Mucosa of descending colon (tissue), 3 donors: ENCODE results near the gene KCNMB4. TPM values are rescaled to one million over a fixed set of nuclear protein-coding genes. Genes with fewer than 3 reads are reported as not detected.

Source experiments
- ATAC-seq: fragments of 200-7000 bp; cut with Tn5 transposase; one replicate; pipeline ENCODE4 v1.9.1; 2020; ENCODE audit warnings: mild to moderate bottlenecking, moderate library complexity
- DNase-seq, 3 donors: peaks; one replicate each; pipeline ENCODE4 v3.0.0-alpha.2; 2020
- H3K36me3 ChIP-seq: fragments of 200-600 bp; one replicate; pipeline ENCODE4 v1.8.0; 2021; ENCODE audit warnings: low read depth, mild to moderate bottlenecking
- H3K4me1 ChIP-seq: fragments of 200-600 bp; one replicate; pipeline ENCODE4 v1.8.0; 2021; ENCODE audit warnings: low read depth, mild to moderate bottlenecking
- H3K4me3 ChIP-seq: fragments of 200-600 bp; one replicate; pipeline ENCODE4 v1.8.0; 2021; ENCODE audit warnings: mild to moderate bottlenecking
- H3K9me3 ChIP-seq: fragments of 200-600 bp; one replicate; pipeline ENCODE4 v1.8.0; 2021; ENCODE audit warnings: mild to moderate bottlenecking
- intact Hi-C, 2 donors: fragments of 100-400 bp; cut with DNase I in 1 of 2; cut with micrococcal nuclease in 1 of 2; formaldehyde crosslinking; loops; one replicate each; pipeline versions ENCODE4 v1.11.0 to v1.11.1; 2022; cut with DNase I, micrococcal nuclease
- total RNA-seq, 3 donors: library from RNA; stranded (reverse); fragmentation: NEBNext Ultra II Directional in 2 of 3; extraction: Animal tissue kit (Norgen Biotek cat#: 25700) in 2 of 3; gene quantifications; one replicate each; pipeline versions ENCODE4 v1.2.1 to v1.2.4, GENCODE V29; 2021 to 2023
- TF ChIP-seq, protein P1 (sequence below): fragments of 200-600 bp; IDR thresholded peaks from one replicate; pipeline ENCODE4 v1.8.0; 2022; ENCODE audit warnings: antibody characterized with exemption, mild to moderate bottlenecking
- donor health status: DM: no; HTN: no; CAD: no; lungs with moderate emphysema.
- donor health status: DM: no; HTN: no; CAD: no.
- donor health status: DM: no; HTN: yes; CAD: no.

Gene KCNMB4
- total RNA-seq, 3 donors from 2014 or later: 0.52 to 7.4 (median 1.0) TPM

GRCh38 chr12:70353780-70354660 is 12.1 kb upstream of the KCNMB4 start:
- Histone ChIP-seq H3K9me3 (no peaks in the 10 kb centered on the region), H3K4me1 (no peaks in the 10 kb centered on the region), H3K36me3 (no peaks in the 10 kb centered on the region), H3K4me3 (no peak overlapping the region)
- intact Hi-C loops: no loop called here
- DNase-seq (no peak), ATAC-seq (no peak)
- TF ChIP-seq, protein P1, sequence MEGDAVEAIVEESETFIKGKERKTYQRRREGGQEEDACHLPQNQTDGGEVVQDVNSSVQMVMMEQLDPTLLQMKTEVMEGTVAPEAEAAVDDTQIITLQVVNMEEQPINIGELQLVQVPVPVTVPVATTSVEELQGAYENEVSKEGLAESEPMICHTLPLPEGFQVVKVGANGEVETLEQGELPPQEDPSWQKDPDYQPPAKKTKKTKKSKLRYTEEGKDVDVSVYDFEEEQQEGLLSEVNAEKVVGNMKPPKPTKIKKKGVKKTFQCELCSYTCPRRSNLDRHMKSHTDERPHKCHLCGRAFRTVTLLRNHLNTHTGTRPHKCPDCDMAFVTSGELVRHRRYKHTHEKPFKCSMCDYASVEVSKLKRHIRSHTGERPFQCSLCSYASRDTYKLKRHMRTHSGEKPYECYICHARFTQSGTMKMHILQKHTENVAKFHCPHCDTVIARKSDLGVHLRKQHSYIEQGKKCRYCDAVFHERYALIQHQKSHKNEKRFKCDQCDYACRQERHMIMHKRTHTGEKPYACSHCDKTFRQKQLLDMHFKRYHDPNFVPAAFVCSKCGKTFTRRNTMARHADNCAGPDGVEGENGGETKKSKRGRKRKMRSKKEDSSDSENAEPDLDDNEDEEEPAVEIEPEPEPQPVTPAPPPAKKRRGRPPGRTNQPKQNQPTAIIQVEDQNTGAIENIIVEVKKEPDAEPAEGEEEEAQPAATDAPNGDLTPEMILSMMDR: no peak

DNA sequence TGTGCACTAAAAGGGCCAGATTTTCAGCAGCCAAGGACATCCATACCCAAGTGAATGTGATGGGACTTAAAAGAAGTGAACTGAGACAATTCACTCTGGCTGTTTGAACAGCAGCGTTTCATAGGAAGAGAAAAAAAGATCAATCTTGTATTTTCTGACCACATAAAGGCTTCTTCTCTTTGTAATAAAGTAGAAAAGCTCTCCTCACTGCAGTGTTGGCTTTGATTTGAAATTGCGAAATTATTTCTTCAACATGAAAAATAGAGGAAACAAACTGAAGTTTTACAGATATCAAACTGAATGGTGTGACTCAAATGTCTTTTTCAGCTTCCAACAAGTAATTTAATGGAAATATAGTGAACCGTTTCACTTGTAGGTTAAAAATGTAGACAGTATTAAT is 11.3 kb upstream of the KCNMB4 start:
- intact Hi-C loops: no loop called here
- Histone ChIP-seq H3K9me3 (no peaks in the 10 kb centered on the region), H3K36me3 (no peaks in the 10 kb centered on the region), H3K4me3 (no peak overlapping the region), H3K4me1 (no peaks in the 10 kb centered on the region)
- DNase-seq (no peak), ATAC-seq (no peak)
- TF ChIP-seq, protein P1: no peak

GRCh38 chr12:70355972-70356371 is 10.1 kb upstream of the KCNMB4 start:
- Histone ChIP-seq H3K36me3 (no peaks in the 10 kb centered on the region), H3K9me3 (no peaks in the 10 kb centered on the region), H3K4me3 (no peak overlapping the region), H3K4me1 (no peaks in the 10 kb centered on the region)
- DNase-seq (no peak), ATAC-seq (no peak)
- TF ChIP-seq, protein P1: no peak
- intact Hi-C loops: no loop called here

GRCh38 chr12:70359458-70360197 is 6.5 kb upstream of the KCNMB4 start:
- Histone ChIP-seq H3K9me3 (no peaks in the 10 kb centered on the region), H3K4me3 (no peak overlapping the region), H3K36me3 (no peaks in the 10 kb centered on the region), H3K4me1 (no peaks in the 10 kb centered on the region)
- intact Hi-C loops: loop anchor here in 1 of 2 donors (10.0 kb wide), 1 partner anchor 115 kb away; the partner anchor contains the start of gene CNOT2
- ATAC-seq (no peak), DNase-seq (no peak)
- TF ChIP-seq, protein P1: no peak

- H3K4me1 ChIP-seq: peaks cover 4% of the 10 kb centered on the region
- no peaks in the 10 kb centered on the region for H3K9me3 ChIP-seq
- no peaks in the 10 kb centered on the region for H3K36me3 ChIP-seq
- intact Hi-C loops: loop anchor here in 1 of 2 donors (10.0 kb wide), 1 partner anchor 115 kb away; the partner anchor contains the start of gene CNOT2
- TF ChIP-seq, protein P1: no peak
- DNase-seq (no peak), ATAC-seq (no peak)
- no peak overlapping the region for H3K4me3 ChIP-seq
These were observed 5.9 kb upstream of the KCNMB4 start for GRCh38 chr12:70360218-70360617.
